Liver (tissue), 9 donors: ENCODE results near the gene GABARAPL1. TPM values are rescaled to one million over a fixed set of nuclear protein-coding genes. Genes with fewer than 3 reads are reported as not detected.

ENCODE experiments used
- DNase-seq: peaks from one replicate; pipeline ENCODE4 v3.0.0-alpha.2; 2017; ENCODE audit warnings: low spot score
- H3K27ac ChIP-seq, 2 donors: one replicate each; pipeline ENCODE4 v1.7.0; 2013; ENCODE audit warnings: inconsistent platforms in 2 of 2, low read length in 2 of 2, control low read depth in 1 of 2, low read depth in 1 of 2, mild to moderate bottlenecking in 1 of 2
- H3K27me3 ChIP-seq, 4 donors: one replicate each; pipeline versions ENCODE4 v1.6.1 to v1.7.0; 2013; ENCODE audit warnings: low read length in 3 of 4, inconsistent platforms in 1 of 4, mild to moderate bottlenecking in 1 of 4, moderate library complexity in 1 of 4; ENCODE audit not compliant: control insufficient read depth in 4 of 4, insufficient read depth in 4 of 4
- H3K36me3 ChIP-seq, 4 donors: one replicate each; pipeline versions ENCODE4 v1.6.1 to v1.7.0; 2013; ENCODE audit warnings: low read length in 3 of 4, mild to moderate bottlenecking in 3 of 4, low read depth in 1 of 4, moderate library complexity in 1 of 4; ENCODE audit not compliant: control insufficient read depth in 4 of 4, insufficient read depth in 3 of 4
- H3K4me1 ChIP-seq, 4 donors: one replicate each; pipeline versions ENCODE4 v1.6.1 to v1.7.0; 2013; ENCODE audit warnings: low read length in 3 of 4, mild to moderate bottlenecking in 3 of 4, moderate library complexity in 1 of 4; ENCODE audit not compliant: control insufficient read depth in 4 of 4, insufficient read depth in 4 of 4
- H3K4me3 ChIP-seq, 3 donors: one replicate each; pipeline versions ENCODE4 v1.6.1 to v1.7.0; 2013; ENCODE audit warnings: low read length in 3 of 3, control low read depth in 1 of 3, low read depth in 1 of 3, mild to moderate bottlenecking in 1 of 3
- H3K9ac ChIP-seq, 2 donors: one replicate each; pipeline ENCODE4 v1.7.0; 2013; ENCODE audit warnings: low read length in 2 of 2, mild to moderate bottlenecking in 2 of 2, moderate library complexity in 2 of 2, control low read depth in 1 of 2, low read depth in 1 of 2
- H3K9me3 ChIP-seq, 4 donors: one replicate each; pipeline versions ENCODE4 v1.6.1 to v1.7.0; 2013; ENCODE audit warnings: low read length in 3 of 4; ENCODE audit not compliant: control insufficient read depth in 4 of 4
- EGR1 ChIP-seq, 2 donors: IDR thresholded peaks; 2 replicates each; pipeline ENCODE4 v1.6.1; 2016 to 2018; ENCODE audit warnings: antibody characterized with exemption in 2 of 2, low read depth in 2 of 2
- FOXA1 ChIP-seq: IDR thresholded peaks from 2 replicates; pipeline ENCODE4 v1.6.1; 2016; ENCODE audit warnings: antibody characterized with exemption
- FOXA2 ChIP-seq: IDR thresholded peaks from 2 replicates; pipeline ENCODE4 v1.6.1; 2016; ENCODE audit warnings: antibody characterized with exemption
- GABPA ChIP-seq, 2 donors: IDR thresholded peaks in 1 of 2; conservative IDR thresholded peaks in 1 of 2; 2 replicates each; pipeline ENCODE4 v1.6.1; 2016; ENCODE audit warnings: antibody characterized with exemption in 2 of 2, mild to moderate bottlenecking in 1 of 2, moderate library complexity in 1 of 2
- HNF4A ChIP-seq, 2 donors: conservative IDR thresholded peaks; 2 replicates each; pipeline ENCODE4 v1.6.1; 2016; ENCODE audit warnings: antibody characterized with exemption in 2 of 2, mild to moderate bottlenecking in 2 of 2
- HNF4G ChIP-seq: IDR thresholded peaks from 2 replicates; pipeline ENCODE4 v1.6.1; 2016; ENCODE audit warnings: antibody characterized with exemption
- JUND ChIP-seq, 2 donors: IDR thresholded peaks; 2 replicates each; pipeline ENCODE4 v1.6.1; 2016; ENCODE audit warnings: antibody characterized with exemption in 2 of 2
- NR2F2 ChIP-seq: IDR thresholded peaks from 2 replicates; pipeline ENCODE4 v1.6.1; 2016; ENCODE audit warnings: antibody characterized with exemption
- RAD21 ChIP-seq, 2 donors: IDR thresholded peaks; 2 replicates each; pipeline ENCODE4 v1.6.1; 2016; ENCODE audit warnings: antibody characterized with exemption in 2 of 2, mild to moderate bottlenecking in 2 of 2
- RXRA ChIP-seq, 2 donors: IDR thresholded peaks; 2 replicates each; pipeline ENCODE4 v1.6.1; 2017 to 2018; ENCODE audit warnings: antibody characterized with exemption in 2 of 2, mild to moderate bottlenecking in 1 of 2
- SP1 ChIP-seq: IDR thresholded peaks from 2 replicates; pipeline ENCODE4 v1.6.1; 2018; ENCODE audit warnings: antibody characterized with exemption, mild to moderate bottlenecking
- TAF1 ChIP-seq: conservative IDR thresholded peaks from 2 replicates; pipeline ENCODE4 v1.6.1; 2016; ENCODE audit warnings: antibody characterized with exemption, mild to moderate bottlenecking
- YY1 ChIP-seq: IDR thresholded peaks from 2 replicates; pipeline ENCODE4 v1.6.1; 2016; ENCODE audit warnings: antibody characterized with exemption, mild to moderate bottlenecking
- WGBS: extraction: QIAGEN DNeasy Blood & Tissue Kit; methylation state at CpG from one replicate; pipeline ENCODE4 v1.1.7; 2013; 5-methylcytosine and 5-hydroxymethylcytosine counted together
- polyA plus RNA-seq, 2 donors: library from polyadenylated mRNA; stranded (reverse) in 1 of 2; unstranded in 1 of 2; fragments of 200-250 nt in 1 of 2; fragments of >200 nt in 1 of 2; fragmentation: Nextera tagmentation in 1 of 2; extraction: Ambion mirVana in 1 of 2; gene quantifications; one replicate each; pipeline versions ENCODE4 v1.2.1 to v1.2.3, GENCODE V29; 2013 to 2015
- total RNA-seq, 2 donors: library from RNA; depleted of rRNA; stranded (reverse); fragments of >200 nt; gene quantifications; one replicate each; pipeline ENCODE4 v1.2.3, GENCODE V29; 2014
- TF ChIP-seq, protein P1 (sequence below): IDR thresholded peaks from 2 replicates; pipeline ENCODE4 v1.6.1; 2016; ENCODE audit warnings: antibody characterized with exemption
- TF ChIP-seq, protein P2 (sequence below): fragments of 150-350 bp; IDR thresholded peaks from 2 replicates; pipeline ENCODE4 v1.5.1; 2017; ENCODE audit warnings: improper control_type of control experiment, low read depth, low read length; ENCODE audit not compliant: missing input control
- TF ChIP-seq, protein P3 (sequence below): IDR thresholded peaks from 2 replicates; pipeline ENCODE4 v1.6.1; 2016; ENCODE audit warnings: antibody characterized with exemption
- TF ChIP-seq, protein P4 (sequence below): IDR thresholded peaks from 2 replicates; pipeline ENCODE4 v1.6.1; 2016; ENCODE audit warnings: antibody characterized with exemption
- TF ChIP-seq, protein P5 (sequence below): IDR thresholded peaks from 2 replicates; pipeline ENCODE4 v1.6.1; 2016; ENCODE audit warnings: antibody characterized with exemption, mild to moderate bottlenecking
- donor health status: healthy.
- donor health status: healthy.
- donor health status: healthy.
- donor health status: healthy.
- donor health status: healthy.

Gene GABARAPL1
- total and polyA plus RNA-seq, 4 donors, result 18.0 to 118 (median 53.0) TPM

DNA sequence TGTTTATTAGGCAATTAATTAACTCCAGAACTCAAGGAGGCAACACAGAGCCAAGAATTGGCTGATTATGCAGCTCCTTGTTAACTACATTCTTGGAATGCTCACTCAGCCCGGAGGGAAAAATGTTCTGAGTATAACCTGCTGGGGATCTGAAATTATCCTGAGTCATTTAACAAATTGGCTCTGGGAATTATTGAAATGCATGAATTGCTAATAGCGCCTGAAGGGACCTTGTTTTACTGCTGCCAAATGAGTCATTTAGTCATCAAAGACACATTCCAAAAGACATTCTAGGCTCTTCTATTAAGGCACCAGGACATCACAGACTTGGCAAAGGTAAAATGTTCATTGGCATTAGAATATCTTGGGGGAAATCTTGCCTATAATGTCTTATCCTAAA lies 20.8 kb upstream of the GABARAPL1 start:
- H3K9me3 ChIP-seq, result no peaks in the 10 kb centered on the region
- no peak for DNase-seq
- H3K27me3 ChIP-seq, result no peaks in the 10 kb centered on the region
- H3K4me3 ChIP-seq, result no peak overlapping the region
- H3K36me3 ChIP-seq, result no peaks in the 10 kb centered on the region
- no peak overlapping the region for H3K27ac ChIP-seq
- no peaks in the 10 kb centered on the region for H3K4me1 ChIP-seq
- WGBS, result 43% methylated on average over 2 of the region's 2 CpGs
- no peak overlapping the region for H3K9ac ChIP-seq
- TF ChIP-seq JUND (IDR thresholded peaks at IDR 0.05) (no peak), YY1 (no peak), FOXA1 (no peak), HNF4G (no peak), RXRA (IDR thresholded peaks at IDR 0.05) (no peak), FOXA2 (no peak), RAD21 (IDR thresholded peaks at IDR 0.05) (no peak), NR2F2 (no peak), TAF1 (no peak), GABPA (IDR thresholded peaks at IDR 0.05 in 1 of 2, conservative IDR thresholded peaks at IDR 0.05 in 1 of 2) (no peak), SP1 (no peak), HNF4A (conservative IDR thresholded peaks at IDR 0.05) (no peak), EGR1 (IDR thresholded peaks at IDR 0.05; ENCODE audit: low read depth in 2 of 2) (no peak)
- TF ChIP-seq, protein P1, sequence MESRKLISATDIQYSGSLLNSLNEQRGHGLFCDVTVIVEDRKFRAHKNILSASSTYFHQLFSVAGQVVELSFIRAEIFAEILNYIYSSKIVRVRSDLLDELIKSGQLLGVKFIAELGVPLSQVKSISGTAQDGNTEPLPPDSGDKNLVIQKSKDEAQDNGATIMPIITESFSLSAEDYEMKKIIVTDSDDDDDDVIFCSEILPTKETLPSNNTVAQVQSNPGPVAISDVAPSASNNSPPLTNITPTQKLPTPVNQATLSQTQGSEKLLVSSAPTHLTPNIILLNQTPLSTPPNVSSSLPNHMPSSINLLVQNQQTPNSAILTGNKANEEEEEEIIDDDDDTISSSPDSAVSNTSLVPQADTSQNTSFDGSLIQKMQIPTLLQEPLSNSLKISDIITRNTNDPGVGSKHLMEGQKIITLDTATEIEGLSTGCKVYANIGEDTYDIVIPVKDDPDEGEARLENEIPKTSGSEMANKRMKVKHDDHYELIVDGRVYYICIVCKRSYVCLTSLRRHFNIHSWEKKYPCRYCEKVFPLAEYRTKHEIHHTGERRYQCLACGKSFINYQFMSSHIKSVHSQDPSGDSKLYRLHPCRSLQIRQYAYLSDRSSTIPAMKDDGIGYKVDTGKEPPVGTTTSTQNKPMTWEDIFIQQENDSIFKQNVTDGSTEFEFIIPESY, result no peak
- TF ChIP-seq, protein P2, sequence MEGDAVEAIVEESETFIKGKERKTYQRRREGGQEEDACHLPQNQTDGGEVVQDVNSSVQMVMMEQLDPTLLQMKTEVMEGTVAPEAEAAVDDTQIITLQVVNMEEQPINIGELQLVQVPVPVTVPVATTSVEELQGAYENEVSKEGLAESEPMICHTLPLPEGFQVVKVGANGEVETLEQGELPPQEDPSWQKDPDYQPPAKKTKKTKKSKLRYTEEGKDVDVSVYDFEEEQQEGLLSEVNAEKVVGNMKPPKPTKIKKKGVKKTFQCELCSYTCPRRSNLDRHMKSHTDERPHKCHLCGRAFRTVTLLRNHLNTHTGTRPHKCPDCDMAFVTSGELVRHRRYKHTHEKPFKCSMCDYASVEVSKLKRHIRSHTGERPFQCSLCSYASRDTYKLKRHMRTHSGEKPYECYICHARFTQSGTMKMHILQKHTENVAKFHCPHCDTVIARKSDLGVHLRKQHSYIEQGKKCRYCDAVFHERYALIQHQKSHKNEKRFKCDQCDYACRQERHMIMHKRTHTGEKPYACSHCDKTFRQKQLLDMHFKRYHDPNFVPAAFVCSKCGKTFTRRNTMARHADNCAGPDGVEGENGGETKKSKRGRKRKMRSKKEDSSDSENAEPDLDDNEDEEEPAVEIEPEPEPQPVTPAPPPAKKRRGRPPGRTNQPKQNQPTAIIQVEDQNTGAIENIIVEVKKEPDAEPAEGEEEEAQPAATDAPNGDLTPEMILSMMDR, result no peak
- TF ChIP-seq, protein P3, sequence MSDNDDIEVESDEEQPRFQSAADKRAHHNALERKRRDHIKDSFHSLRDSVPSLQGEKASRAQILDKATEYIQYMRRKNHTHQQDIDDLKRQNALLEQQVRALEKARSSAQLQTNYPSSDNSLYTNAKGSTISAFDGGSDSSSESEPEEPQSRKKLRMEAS, result no peak
- TF ChIP-seq, protein P4, sequence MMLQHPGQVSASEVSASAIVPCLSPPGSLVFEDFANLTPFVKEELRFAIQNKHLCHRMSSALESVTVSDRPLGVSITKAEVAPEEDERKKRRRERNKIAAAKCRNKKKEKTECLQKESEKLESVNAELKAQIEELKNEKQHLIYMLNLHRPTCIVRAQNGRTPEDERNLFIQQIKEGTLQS, result no peak
- TF ChIP-seq, protein P5, sequence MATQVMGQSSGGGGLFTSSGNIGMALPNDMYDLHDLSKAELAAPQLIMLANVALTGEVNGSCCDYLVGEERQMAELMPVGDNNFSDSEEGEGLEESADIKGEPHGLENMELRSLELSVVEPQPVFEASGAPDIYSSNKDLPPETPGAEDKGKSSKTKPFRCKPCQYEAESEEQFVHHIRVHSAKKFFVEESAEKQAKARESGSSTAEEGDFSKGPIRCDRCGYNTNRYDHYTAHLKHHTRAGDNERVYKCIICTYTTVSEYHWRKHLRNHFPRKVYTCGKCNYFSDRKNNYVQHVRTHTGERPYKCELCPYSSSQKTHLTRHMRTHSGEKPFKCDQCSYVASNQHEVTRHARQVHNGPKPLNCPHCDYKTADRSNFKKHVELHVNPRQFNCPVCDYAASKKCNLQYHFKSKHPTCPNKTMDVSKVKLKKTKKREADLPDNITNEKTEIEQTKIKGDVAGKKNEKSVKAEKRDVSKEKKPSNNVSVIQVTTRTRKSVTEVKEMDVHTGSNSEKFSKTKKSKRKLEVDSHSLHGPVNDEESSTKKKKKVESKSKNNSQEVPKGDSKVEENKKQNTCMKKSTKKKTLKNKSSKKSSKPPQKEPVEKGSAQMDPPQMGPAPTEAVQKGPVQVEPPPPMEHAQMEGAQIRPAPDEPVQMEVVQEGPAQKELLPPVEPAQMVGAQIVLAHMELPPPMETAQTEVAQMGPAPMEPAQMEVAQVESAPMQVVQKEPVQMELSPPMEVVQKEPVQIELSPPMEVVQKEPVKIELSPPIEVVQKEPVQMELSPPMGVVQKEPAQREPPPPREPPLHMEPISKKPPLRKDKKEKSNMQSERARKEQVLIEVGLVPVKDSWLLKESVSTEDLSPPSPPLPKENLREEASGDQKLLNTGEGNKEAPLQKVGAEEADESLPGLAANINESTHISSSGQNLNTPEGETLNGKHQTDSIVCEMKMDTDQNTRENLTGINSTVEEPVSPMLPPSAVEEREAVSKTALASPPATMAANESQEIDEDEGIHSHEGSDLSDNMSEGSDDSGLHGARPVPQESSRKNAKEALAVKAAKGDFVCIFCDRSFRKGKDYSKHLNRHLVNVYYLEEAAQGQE, result no peak
